Activated CD4-positive, alpha-beta T cell treated with anti-CD3 and anti-CD28 coated beads, Interleukin-2, amount 50 U/mL, for 16 hours (primary cell): ENCODE measurements around the gene SSX2IP.
A peak's percentile ranks its signal among the peaks of the same experiment; 100 is the strongest.
"Not testable (repeated sequence)": the region's sequence is repeated elsewhere in the genome, so short reads cannot be mapped to it uniquely, and the experiment has no call there.

ENCODE experiments used
- DNase-seq: peaks from one replicate; pipeline ENCODE4 v3.0.0-alpha.2; 2020

Gene SSX2IP

GRCh38 chr1:84690397-84691121 lies at the start of gene SSX2IP:
Gene SSX2IP (minus strand): TSS chr1:84690461. CDS start chr1:84671219, 19,242 bp downstream.
- DNase-seq = peak; percentile 99

- no peak for DNase-seq
These were observed 48.0 kb upstream of the SSX2IP start for GRCh38 chr1:84738237-84738636.

GRCh38 chr1:84737590-84737989 lies 47.3 kb upstream of the SSX2IP start:
- DNase-seq = no peak

- peak; percentile 18 for DNase-seq
These were observed 46.7 kb upstream of the SSX2IP start for GRCh38 chr1:84736944-84737343.

GRCh38 chr1:84736445-84736844 lies 46.2 kb upstream of the SSX2IP start:
- DNase-seq = no peak

GRCh38 chr1:84735483-84735882 lies 45.2 kb upstream of the SSX2IP start:
- DNase-seq = no peak

- DNase-seq = no peak
These were observed 42.3 kb upstream of the SSX2IP start for GRCh38 chr1:84732520-84732919.

- no peak for DNase-seq
These were observed 41.3 kb upstream of the SSX2IP start for GRCh38 chr1:84731519-84731918.

GRCh38 chr1:84727711-84728110 lies 37.5 kb upstream of the SSX2IP start:
- not testable (repeated sequence) for DNase-seq

- no peak for DNase-seq
These were observed 36.6 kb upstream of the SSX2IP start for GRCh38 chr1:84726593-84727499.

- DNase-seq = peak; percentile 8
These were observed 34.0 kb upstream of the SSX2IP start for GRCh38 chr1:84724128-84724860.

- DNase-seq = no peak
These were observed 32.5 kb upstream of the SSX2IP start for GRCh38 chr1:84722794-84723193.

GRCh38 chr1:84721872-84722271 lies 31.6 kb upstream of the SSX2IP start:
- DNase-seq = not testable (repeated sequence)

- peak; percentile 25 for DNase-seq
These were observed 30.9 kb upstream of the SSX2IP start for GRCh38 chr1:84721152-84721551.

- no peak for DNase-seq
These were observed 30.0 kb upstream of the SSX2IP start for GRCh38 chr1:84720221-84720780.

GRCh38 chr1:84719543-84720217 lies 29.4 kb upstream of the SSX2IP start:
- no peak for DNase-seq

- DNase-seq = no peak
These were observed 25.2 kb upstream of the SSX2IP start for GRCh38 chr1:84715342-84716019.

GRCh38 chr1:84712276-84712874 lies 22.1 kb upstream of the SSX2IP start:
- no peak for DNase-seq

GRCh38 chr1:84711869-84712268 lies 21.6 kb upstream of the SSX2IP start:
- DNase-seq = no peak

- DNase-seq = no peak
These were observed 20.9 kb upstream of the SSX2IP start for GRCh38 chr1:84711121-84711520.

- DNase-seq = no peak
These were observed 18.9 kb upstream of the SSX2IP start for GRCh38 chr1:84709131-84709530.
